Activated effector memory CD4-positive, alpha-beta T cell treated with anti-CD3 and anti-CD28 coated beads, Interleukin-2, amount 50 U/mL, for 16 hours (primary cell): Measurements from ENCODE around the gene CPLX3.
A peak's percentile ranks its signal among the peaks of the same experiment; 100 is the strongest.

Source experiments
- DNase-seq: peaks from one replicate; pipeline ENCODE4 v3.0.0-alpha.2; 2020

CPLX3 gene

GRCh38 chr15:74788683-74789151, 37.7 kb upstream of the CPLX3 start:
- DNase-seq, result peak; percentile 83

GRCh38 chr15:74789171-74789631, 37.2 kb upstream of the CPLX3 start:
- peak; percentile 76 for DNase-seq

GRCh38 chr15:74789741-74790079, 36.7 kb upstream of the CPLX3 start:
- no peak for DNase-seq

GRCh38 chr15:74790080-74790916, 36.1 kb upstream of the CPLX3 start:
- peak; percentile 75 for DNase-seq

GRCh38 chr15:74791007-74791406, 35.4 kb upstream of the CPLX3 start:
- no peak for DNase-seq

GRCh38 chr15:74791667-74792066, 34.8 kb upstream of the CPLX3 start:
- no peak for DNase-seq

GRCh38 chr15:74792227-74793016, 34.0 kb upstream of the CPLX3 start:
- DNase-seq, result peak; percentile 74

GRCh38 chr15:74793135-74794028, 33.0 kb upstream of the CPLX3 start:
- peak; percentile 91 for DNase-seq

GRCh38 chr15:74794248-74794969, 32.0 kb upstream of the CPLX3 start:
- no peak for DNase-seq

- no peak for DNase-seq
These were observed 31.5 kb upstream of the CPLX3 start for GRCh38 chr15:74794970-74795349.

- peak; percentile 77 for DNase-seq
These were observed 30.3 kb upstream of the CPLX3 start for GRCh38 chr15:74795966-74796625.

- DNase-seq, result no peak
These were observed 27.8 kb upstream of the CPLX3 start for GRCh38 chr15:74798388-74799254.

GRCh38 chr15:74799255-74799855, 27.1 kb upstream of the CPLX3 start:
- no peak for DNase-seq

GRCh38 chr15:74799856-74800558, 26.4 kb upstream of the CPLX3 start:
- DNase-seq, result peak; percentile 95

GRCh38 chr15:74800559-74801094, 25.8 kb upstream of the CPLX3 start:
- DNase-seq, result no peak

GRCh38 chr15:74801311-74801997, 25.0 kb upstream of the CPLX3 start:
- no peak for DNase-seq

- no peak for DNase-seq
These were observed 24.1 kb upstream of the CPLX3 start for GRCh38 chr15:74802290-74802689.

GRCh38 chr15:74802862-74803447, 23.5 kb upstream of the CPLX3 start:
- DNase-seq, result no peak
